UCSD-AML1 (cell line): ENCODE data around the gene PLEKHA3.
A peak's percentile ranks its signal among the peaks of the same experiment; 100 is the strongest.
"Not testable (repeated sequence)": the region's sequence is repeated elsewhere in the genome, so short reads cannot be mapped to it uniquely, and the experiment has no call there.

ENCODE experiments used
- DNase-seq: peaks from one replicate; lab custom pipeline; 2025; ENCODE audit not compliant: unreplicated experiment; lab: John Stamatoyannopoulos, UW

PLEKHA3 gene

DNA sequence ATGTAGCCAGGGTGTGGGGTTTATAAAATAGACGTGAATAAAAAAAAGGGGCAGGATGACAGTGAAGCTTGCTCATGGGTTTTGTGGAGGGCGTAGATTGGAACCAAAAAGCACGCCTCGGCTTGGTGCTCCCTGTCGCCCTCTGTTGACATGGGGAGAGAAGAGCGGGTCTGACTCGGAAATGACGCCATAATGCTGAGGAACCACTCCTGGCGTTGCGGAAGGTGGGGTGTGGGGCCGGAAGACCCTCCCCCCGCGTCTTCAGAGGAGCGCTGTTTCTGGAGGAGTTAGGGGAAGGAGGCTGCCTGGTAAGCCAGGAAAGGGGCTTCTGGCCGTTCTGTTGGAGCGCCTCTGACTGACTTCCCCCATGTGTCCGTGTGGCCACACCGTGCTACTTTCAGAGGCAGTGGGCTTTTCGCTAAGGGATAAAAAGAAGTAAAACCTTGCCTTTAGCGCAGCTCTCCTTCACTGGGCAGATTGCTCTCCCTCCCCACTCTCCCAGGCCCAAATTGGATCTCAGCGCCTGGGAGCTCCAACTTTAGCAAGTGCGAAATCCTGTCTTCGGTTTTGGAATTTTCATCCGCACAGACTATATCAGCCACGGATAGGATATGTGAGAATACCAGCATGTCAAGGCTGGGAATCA, 42.8 kb downstream of the PLEKHA3 start:
- peak; percentile 78 for DNase-seq

DNA sequence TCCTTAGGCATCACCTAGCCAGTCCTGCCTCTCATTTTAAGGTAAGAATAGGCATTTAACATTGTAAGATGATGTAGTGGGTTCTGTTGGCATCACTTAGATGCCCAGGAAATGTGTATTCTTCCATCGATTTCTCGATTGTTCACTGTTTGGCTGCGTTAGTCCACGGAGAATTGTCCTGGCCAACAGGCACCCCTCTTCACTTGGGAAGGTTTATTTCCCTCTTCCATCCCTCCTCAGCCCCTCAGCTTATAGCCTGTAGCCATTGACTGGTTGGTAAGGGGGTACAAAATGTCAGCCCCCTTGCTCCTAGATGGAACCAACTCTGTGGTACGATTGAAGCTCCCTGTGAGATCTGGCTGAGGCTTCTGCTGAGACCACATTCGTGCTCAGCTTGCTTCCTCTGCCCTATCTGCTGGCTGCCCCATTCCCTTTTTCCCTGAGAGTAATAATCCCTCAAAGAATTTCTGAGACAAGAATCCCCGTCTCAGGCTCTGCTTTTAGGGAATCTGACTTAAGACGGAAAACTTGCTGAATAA, 43.4 kb downstream of the PLEKHA3 start:
- no peak for DNase-seq

DNA sequence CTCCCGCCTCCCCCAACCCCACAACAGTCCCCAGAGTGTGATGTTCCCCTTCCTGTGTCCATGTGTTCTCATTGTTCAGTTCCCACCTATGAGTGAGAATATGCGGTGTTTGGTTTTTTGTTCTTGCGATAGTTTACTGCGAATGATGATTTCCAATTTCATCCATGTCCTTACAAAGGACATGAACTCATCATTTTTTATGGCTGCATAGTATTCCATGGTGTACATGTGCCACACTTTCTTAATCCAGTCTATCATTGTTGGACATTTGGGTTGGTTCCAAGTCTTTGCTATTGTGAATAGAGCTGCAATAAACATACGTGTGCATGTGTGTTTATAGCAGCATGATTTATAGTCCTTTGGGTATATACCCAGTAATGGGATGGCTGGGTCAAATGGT, 44.8 kb downstream of the PLEKHA3 start:
- not testable (repeated sequence) for DNase-seq

DNA sequence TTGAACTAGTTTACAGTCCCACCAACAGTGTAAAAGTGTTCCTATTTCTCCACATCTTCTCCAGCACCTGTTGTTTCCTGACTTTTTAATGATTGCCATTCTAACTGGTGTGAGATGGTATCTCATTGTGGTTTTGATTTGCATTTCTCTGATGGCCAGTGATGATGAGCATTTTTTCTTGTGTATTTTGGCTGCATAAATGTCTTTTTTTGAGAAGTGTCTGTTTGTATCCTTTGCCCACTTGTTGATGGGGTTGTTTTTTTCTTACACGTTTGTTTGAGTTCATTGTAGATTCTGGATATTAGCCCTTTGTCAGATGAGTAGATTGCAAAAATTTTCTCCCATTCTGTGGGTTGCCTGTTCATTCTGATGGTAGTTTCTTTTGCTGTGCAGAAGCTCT, 45.2 kb downstream of the PLEKHA3 start:
- not testable (repeated sequence) for DNase-seq

DNA sequence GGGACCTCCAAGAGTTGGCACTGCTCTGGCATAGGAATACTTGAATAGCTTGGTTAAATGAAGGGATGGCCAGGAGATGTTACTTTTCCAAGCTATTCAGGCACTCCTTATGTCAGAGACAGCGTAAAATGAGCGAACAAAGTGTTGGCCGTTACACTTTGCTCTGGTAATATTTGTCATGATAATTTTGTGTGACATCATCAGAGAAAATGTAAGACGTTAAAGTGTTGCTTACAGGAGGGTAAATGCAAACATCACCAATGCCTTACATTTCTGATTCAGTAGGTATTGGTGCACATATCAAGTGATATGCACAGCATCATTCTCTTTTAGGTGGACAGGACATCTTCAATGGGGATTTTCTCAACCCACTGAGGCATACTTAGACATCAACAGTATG, 46.0 kb downstream of the PLEKHA3 start:
- no peak for DNase-seq

DNA sequence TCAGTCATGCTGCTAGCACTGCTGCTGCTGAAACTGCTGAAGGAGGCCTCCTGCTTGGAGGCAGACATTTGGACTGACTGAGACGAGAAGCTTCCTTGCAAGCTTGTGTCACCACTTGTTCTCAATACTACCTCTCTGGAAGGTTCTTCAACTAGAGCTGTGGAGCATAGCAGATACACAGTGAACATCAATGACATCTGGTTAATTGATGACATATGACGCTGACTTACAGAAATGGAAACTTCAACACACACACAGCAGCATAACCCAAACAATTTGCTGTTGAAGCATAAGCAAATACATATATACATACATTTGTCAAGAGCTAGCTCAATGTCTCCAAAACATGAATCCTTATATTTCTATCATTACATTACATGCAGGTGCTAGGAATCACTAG, 47.3 kb downstream of the PLEKHA3 start:
- no peak for DNase-seq

DNA sequence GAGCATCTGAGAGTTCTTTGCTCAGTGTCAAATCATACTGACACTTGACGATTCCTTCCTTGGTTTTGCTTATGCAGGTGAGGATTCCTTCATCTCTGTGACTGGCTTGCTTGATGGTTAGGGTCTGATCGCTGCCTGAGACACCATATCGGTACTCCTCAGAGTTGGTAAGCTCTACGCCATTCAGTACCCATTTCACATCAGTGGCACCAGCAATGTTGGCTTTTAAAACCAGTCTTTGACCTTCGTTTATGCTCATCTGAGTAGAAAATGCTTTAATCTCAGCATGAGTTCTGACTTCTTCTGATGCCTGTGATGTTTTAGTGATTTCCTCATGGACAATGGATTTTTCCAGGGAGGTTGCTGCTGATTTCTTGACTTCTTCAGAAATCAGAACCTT, 48.4 kb downstream of the PLEKHA3 start:
- DNase-seq: no peak

DNA sequence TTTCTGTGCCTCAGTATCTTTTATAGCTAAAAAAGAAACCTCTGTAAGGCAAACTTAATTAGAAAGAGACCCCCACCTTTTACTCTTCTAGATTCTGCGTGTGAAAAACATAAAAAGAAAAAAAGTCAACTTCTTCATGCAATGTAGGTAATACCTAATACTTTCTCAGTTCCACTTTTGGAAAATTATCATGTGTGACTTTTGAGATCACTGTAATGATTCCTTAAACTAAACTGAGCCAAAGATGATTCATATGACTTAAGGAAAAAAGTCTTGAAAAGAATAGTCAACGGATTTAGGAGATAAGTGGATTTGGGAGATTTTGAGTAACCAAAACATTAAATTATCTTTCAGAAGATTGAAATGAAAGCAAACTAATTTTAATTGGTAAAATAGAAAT, 48.9 kb downstream of the PLEKHA3 start:
- no peak for DNase-seq

DNA sequence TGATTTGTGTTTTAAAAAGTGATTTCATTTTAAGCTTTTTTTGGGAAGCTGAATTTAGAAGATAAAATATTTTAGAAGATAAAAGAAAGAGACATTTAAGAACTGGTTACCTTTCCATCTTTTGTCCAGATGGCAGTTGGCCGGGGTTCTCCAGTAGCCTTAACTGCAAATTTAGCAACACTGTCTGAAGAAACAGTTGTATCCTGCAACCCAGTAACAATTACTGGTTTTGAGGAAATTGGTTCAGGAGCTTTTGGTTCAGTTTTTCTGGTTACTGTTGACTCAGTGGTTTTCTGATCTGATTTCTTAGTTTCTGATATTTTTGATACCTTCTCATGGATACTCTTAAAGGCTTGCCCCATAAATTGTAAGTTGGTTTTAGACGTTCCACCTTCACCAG, 49.9 kb downstream of the PLEKHA3 start:
- DNase-seq: no peak

DNA sequence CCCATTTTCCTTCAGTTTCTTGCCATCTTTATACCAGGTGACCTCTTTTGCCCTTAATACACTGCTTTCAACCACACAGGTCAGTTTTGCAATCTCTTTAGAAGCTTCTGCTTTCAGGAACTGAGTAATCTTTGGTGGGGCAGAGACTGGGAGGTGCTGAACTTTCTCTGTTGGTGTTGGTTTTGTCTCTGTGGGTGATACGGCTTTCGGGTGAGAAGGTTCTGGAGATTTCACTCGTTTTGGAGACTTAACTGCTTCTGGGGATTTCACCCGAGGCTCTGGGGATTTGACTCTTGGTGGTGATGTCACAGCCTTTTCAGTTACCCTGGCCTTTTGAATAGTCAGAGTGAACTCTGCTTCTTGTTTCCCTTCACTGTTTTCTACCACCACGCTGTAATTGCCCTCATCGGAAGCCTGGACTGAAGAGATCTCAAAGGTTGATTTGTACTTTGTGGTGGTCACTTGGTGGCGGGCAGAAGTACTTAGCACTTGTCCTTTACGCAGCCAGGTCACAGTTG, 50.4 kb downstream of the PLEKHA3 start:
- no peak for DNase-seq

DNA sequence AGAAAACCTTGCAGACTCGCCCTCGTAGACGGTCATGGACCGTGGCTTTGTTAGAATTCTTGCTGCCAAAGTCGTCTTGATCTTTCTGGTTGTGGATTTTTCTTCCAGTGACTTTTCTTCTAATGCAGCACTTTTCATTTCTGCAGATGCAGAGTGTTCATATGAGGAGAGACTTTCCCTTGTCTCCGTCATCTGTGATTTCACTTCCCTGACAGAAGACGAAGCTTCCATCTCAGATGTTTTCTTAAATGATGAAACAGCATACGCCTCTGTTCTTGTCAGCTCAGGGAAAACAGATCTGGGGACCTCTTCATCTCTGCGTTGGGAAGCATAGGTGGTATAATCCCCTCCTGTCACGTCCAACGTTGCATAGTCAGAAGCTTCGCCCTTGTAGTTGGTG, 50.9 kb downstream of the PLEKHA3 start:
- DNase-seq: no peak

DNA sequence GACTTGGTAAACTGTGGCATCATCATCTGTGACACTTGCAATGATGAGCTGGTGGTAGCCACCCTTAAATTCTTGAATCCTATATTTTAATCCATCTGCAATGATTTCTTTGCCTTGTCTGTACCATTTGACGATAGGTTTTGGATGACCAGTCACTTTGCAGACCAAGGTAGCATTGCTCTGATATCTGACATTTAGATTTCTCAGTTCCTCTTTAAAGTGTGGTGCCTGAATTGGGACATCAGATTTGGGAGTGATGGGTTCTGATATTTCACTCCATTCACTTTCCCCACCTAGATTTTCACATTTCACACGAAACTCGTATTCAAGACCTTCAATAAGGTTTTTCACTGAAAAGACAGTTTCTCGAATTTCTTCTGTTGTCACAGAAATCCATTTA, 55.8 kb downstream of the PLEKHA3 start:
- DNase-seq: no peak

DNA sequence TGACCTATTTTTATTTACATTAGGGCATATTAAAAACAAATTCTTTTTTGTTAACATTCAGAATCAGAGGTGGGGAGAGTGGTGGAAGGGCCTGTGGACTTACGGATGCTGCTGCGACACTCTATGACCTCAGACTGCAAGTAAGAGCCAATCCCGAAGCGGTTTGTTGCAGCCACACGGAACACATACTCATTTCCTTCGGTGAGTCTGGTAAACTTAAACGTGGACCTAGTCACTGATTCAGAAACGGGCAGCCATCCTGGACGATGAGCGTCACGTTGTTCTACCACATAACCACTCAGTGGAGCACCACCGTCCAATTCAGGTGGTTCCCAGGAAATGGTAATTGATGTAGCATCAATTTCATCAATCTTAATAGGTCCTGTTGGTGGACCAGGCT, 61.9 kb downstream of the PLEKHA3 start:
- no peak for DNase-seq

DNA sequence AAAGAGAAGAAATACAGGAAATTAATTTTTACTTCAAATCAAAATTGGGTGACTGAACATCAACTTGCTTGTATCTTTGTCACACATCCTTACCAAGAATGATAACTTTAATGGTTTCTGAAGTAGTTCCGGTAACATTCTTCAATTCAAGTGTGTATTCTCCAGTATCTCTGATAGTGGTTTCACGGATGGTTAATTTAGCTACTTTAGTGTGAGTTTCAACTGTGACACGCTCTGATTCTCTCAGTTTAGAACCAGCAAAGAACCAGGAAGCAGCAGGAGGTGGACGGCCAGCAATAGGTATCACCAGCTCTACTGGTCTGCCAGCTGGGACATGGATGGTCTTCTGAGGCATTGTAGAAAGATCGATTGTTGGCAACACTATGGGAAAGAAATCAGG, 62.3 kb downstream of the PLEKHA3 start:
- DNase-seq: no peak

DNA sequence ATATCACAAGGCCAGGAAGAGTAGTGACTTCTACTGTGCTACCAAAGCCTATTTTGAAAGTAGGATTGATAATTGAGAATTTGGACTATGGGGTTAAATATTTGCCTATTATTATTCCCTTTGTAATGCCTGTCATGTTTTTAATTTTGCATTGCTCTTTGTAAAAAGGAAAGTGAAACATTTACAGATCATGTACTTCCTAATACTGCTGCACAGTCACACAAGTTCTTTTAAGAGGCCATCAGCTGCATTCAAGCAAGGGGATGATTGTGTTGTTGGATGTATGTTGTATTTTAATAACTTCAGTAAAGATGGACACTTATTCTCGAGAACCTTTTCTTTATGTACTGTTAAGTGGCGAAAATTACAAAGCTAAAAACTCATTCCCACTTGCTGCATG, 70.1 kb downstream of the PLEKHA3 start:
- no peak for DNase-seq

DNA sequence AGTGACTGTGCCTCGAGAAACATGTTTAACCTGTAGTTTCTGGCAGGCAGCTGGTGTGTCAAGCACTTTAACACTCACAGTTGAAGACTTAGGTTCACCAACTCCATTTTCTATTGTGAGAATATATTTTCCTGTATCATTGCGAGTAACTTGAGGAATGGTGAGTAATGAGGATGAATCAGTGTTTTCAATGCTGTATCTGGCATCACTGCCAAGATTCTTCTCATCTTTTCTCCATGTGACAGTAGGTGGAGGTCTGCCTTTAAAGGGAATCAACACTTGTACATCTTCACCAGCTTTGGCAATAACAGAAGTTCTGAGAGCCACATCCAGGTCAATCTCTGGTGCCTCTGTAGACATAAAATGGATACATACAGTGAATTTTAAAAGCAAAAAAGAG, 72.8 kb downstream of the PLEKHA3 start:
- DNase-seq: no peak
